ENCODE results near the gene SPHK1.

DNA sequence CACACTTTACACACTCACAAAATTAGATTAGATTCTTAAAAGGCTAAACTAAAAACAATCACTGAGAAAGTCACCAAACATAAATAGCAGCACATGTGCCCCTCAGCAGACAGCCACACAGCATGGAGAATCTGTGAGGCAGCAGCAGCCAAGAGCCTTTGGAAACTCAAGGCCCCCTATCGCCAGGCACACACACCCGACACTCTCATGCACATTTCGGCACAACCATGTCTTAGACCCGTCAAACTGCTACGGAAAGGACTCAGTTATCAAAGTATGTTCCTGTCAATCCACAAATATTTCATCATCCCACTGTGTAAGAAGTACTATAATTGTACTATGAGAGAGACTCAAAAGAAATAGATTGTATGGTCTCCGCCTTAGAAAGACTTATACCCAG lies 47.6 kb downstream of the SPHK1 start:
- TF ChIP-seq POLR2A (IDR thresholded peaks at IDR 0.05) (no peak), POLR2AphosphoS5 (IDR thresholded peaks at IDR 0.05) (no peak)
- TF ChIP-seq, protein P1, sequence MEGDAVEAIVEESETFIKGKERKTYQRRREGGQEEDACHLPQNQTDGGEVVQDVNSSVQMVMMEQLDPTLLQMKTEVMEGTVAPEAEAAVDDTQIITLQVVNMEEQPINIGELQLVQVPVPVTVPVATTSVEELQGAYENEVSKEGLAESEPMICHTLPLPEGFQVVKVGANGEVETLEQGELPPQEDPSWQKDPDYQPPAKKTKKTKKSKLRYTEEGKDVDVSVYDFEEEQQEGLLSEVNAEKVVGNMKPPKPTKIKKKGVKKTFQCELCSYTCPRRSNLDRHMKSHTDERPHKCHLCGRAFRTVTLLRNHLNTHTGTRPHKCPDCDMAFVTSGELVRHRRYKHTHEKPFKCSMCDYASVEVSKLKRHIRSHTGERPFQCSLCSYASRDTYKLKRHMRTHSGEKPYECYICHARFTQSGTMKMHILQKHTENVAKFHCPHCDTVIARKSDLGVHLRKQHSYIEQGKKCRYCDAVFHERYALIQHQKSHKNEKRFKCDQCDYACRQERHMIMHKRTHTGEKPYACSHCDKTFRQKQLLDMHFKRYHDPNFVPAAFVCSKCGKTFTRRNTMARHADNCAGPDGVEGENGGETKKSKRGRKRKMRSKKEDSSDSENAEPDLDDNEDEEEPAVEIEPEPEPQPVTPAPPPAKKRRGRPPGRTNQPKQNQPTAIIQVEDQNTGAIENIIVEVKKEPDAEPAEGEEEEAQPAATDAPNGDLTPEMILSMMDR (IDR thresholded peaks at IDR 0.05): no peak
